Fibroblast of lung (primary cell): ENCODE measurements around the gene APBA2.

Experiments used
- CTCF ChIP-seq, 2 donors: IDR thresholded peaks in 1 of 2; conservative IDR thresholded peaks in 1 of 2; 1 replicate in 1 of 2; 2 replicates in 1 of 2; pipeline ENCODE4 v1.5.1; 2011 to 2012; ENCODE audit warnings: low read length in 2 of 2, control low read depth in 1 of 2, inconsistent platforms in 1 of 2, low read depth in 1 of 2, mild to moderate bottlenecking in 1 of 2
- EZH2 ChIP-seq: IDR thresholded peaks from 2 replicates; pipeline ENCODE4 v1.5.1; 2012; ENCODE audit warnings: low read length, control low read depth, mild to moderate bottlenecking; ENCODE audit errors: missing control alignments

GRCh38 chr15:29035336-29036285 lies 149.8 kb downstream of the APBA2 start:
- no peak for TF ChIP-seq CTCF (conservative IDR thresholded peaks at IDR 0.05 in 1 of 2, IDR thresholded peaks at IDR 0.05 in 1 of 2; ENCODE audit: low read depth in 1 of 2, low read length in 2 of 2)
- no peak for TF ChIP-seq EZH2
